Right atrium auricular region (tissue), 2 donors: Measurements from ENCODE around the gene NAV2. TPM values are rescaled to one million over a fixed set of nuclear protein-coding genes. Genes with fewer than 3 reads are reported as not detected.

Experiments used
- DNase-seq: peaks from one replicate; pipeline ENCODE4 v3.0.0-alpha.2; 2019; ENCODE audit warnings: low spot score
- H3K27ac ChIP-seq, 2 donors: fragments of 200-600 bp; sonication (generic); 1 replicate in 1 of 2; 2 replicates in 1 of 2; pipeline ENCODE4 v1.5.1; 2016 to 2019
- H3K27me3 ChIP-seq, 2 donors: fragments of 200-600 bp; sonication (generic); one replicate each; pipeline versions ENCODE4 v1.5.1 to v1.6.0; 2017 to 2019
- H3K36me3 ChIP-seq: fragments of 200-600 bp; sonication (generic); one replicate; pipeline ENCODE4 v1.5.1; 2016
- H3K4me1 ChIP-seq, 2 donors: fragments of 200-600 bp; sonication (generic); one replicate each; pipeline versions ENCODE4 v1.5.1 to v1.6.0; 2017 to 2019
- H3K4me3 ChIP-seq, 2 donors: fragments of 200-600 bp; sonication (generic); 1 replicate in 1 of 2; 2 replicates in 1 of 2; pipeline ENCODE4 v1.5.1; 2017 to 2019; ENCODE audit warnings: mild to moderate bottlenecking in 1 of 2, moderate library complexity in 1 of 2
- H3K9me3 ChIP-seq, 2 donors: fragments of 200-600 bp; sonication (generic); one replicate each; pipeline ENCODE4 v1.5.1; 2019
- CTCF ChIP-seq, 2 donors: fragments of 200-600 bp; sonication (generic); IDR thresholded peaks; one replicate each; pipeline ENCODE4 v1.5.1; 2019; ENCODE audit warnings: antibody characterized with exemption in 2 of 2
- total RNA-seq, 2 donors: library from RNA; depleted of rRNA; stranded (reverse); fragments of >200 nt; gene quantifications; one replicate each; pipeline ENCODE4 v1.1.0, GENCODE V29; 2016

NAV2 gene
- total RNA-seq, 2 donors from 2014 or later, result 11.4 to 19.2 TPM

- Histone ChIP-seq H3K9me3 (no peaks in the 10 kb centered on the region), H3K27me3 (no peaks in the 10 kb centered on the region), H3K4me3 (no peak overlapping the region), H3K4me1 (peaks cover 0 to 43% of the 10 kb centered on the region in 2 donors), H3K27ac (no peak overlapping the region), H3K36me3 (no peaks in the 10 kb centered on the region)
- no peak for TF ChIP-seq CTCF (IDR thresholded peaks at IDR 0.05)
- no peak for DNase-seq
These were observed 271.6 kb downstream of the NAV2 start for GRCh38 chr11:19984048-19984742.

GRCh38 chr11:19985111-19985510, 272.5 kb downstream of the NAV2 start:
- TF ChIP-seq CTCF (IDR thresholded peaks at IDR 0.05), result no peak
- Histone ChIP-seq H3K4me1 (peaks cover 0 to 43% of the 10 kb centered on the region in 2 donors), H3K27me3 (no peaks in the 10 kb centered on the region), H3K9me3 (no peaks in the 10 kb centered on the region), H3K36me3 (no peaks in the 10 kb centered on the region), H3K27ac (no peak overlapping the region), H3K4me3 (no peak overlapping the region)
- no peak for DNase-seq

GRCh38 chr11:19987331-19987801, 274.7 kb downstream of the NAV2 start:
- Histone ChIP-seq H3K36me3 (no peaks in the 10 kb centered on the region), H3K27ac (peak overlapping the region; percentile 49 to 75), H3K4me3 (no peak overlapping the region), H3K4me1 (peaks cover 0 to 24% of the 10 kb centered on the region in 2 donors), H3K9me3 (no peaks in the 10 kb centered on the region), H3K27me3 (no peaks in the 10 kb centered on the region)
- DNase-seq, result no peak
- no peak for TF ChIP-seq CTCF (IDR thresholded peaks at IDR 0.05)

- peak overlapping the region; percentile 49 to 75 for H3K27ac ChIP-seq
- no peak for DNase-seq
- no peak for TF ChIP-seq CTCF (IDR thresholded peaks at IDR 0.05)
- H3K9me3 ChIP-seq, result no peaks in the 10 kb centered on the region
- peaks cover 0 to 14% of the 10 kb centered on the region in 2 donors for H3K4me1 ChIP-seq
- H3K27me3 ChIP-seq, result no peaks in the 10 kb centered on the region
- H3K4me3 ChIP-seq, result no peak overlapping the region
- H3K36me3 ChIP-seq, result peaks cover 7% of the 10 kb centered on the region
These were observed 276.0 kb downstream of the NAV2 start for GRCh38 chr11:19988598-19988997.

- TF ChIP-seq CTCF (IDR thresholded peaks at IDR 0.05), result no peak
- no peaks in the 10 kb centered on the region for H3K9me3 ChIP-seq
- H3K36me3 ChIP-seq, result peaks cover 7% of the 10 kb centered on the region
- H3K27ac ChIP-seq, result peak overlapping the region in 1 of 2 donors; percentile 75
- no peak for DNase-seq
- H3K27me3 ChIP-seq, result no peaks in the 10 kb centered on the region
- H3K4me3 ChIP-seq, result no peak overlapping the region
- H3K4me1 ChIP-seq, result peaks cover 0 to 10% of the 10 kb centered on the region in 2 donors
These were observed 276.6 kb downstream of the NAV2 start for GRCh38 chr11:19989191-19989590.

GRCh38 chr11:19992162-19992561, 279.5 kb downstream of the NAV2 start:
- Histone ChIP-seq H3K4me1 (peaks cover 0 to 26% of the 10 kb centered on the region in 2 donors), H3K4me3 (no peak overlapping the region), H3K36me3 (peaks cover 7% of the 10 kb centered on the region), H3K9me3 (no peaks in the 10 kb centered on the region), H3K27ac (no peak overlapping the region), H3K27me3 (no peaks in the 10 kb centered on the region)
- no peak for DNase-seq
- no peak for TF ChIP-seq CTCF (IDR thresholded peaks at IDR 0.05)
